ENCODE data around the gene BRI3. TPM values are rescaled to one million over a fixed set of nuclear protein-coding genes. Genes with fewer than 3 reads are reported as not detected.

BRI3 gene
- total RNA-seq, 1 donor from 2014 or later = 22.2 TPM

DNA sequence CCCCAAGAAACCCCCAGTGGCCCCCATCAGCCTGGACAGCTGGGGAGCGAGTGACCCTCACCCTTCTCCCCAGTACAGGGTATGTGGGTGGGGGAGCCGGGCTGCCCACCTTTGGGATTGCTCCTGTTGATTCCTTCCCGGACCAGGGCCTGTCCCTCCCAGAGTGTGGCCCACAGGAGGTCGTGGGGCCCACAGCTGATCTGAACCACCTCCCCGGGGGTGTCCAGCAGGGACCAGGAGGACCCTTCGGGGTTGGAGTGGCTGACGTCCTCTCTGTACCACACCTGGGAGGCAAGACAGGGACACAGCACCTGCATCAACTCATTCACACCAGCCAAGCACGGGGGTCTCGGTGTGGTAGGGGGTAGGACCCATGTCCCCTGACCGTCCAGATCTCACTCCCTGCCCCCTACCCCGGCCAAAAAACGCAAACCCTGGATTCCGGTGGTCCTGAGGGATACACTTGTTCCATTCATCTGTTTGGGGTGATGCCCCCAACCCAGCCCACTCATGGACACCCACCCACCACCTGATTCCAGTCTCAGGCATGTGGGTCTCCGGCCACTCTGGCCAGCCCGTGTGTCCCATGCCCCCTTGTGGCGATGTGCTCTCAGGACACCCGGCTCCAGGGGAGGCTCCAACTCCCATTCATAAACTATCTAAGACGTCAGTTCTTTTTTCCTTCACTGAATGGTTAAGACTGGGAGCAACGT, 40.4 kb upstream of the BRI3 start:
- no peak overlapping the region for H3K4me3 ChIP-seq
- H3K9me3 ChIP-seq (ENCODE audit: low read depth) = no peaks in the 10 kb centered on the region
- peaks cover 6% of the 10 kb centered on the region for H3K4me1 ChIP-seq
- H3K27ac ChIP-seq = no peak overlapping the region
- Mint-ChIP-seq H3K9me3 (no peaks in the 10 kb centered on the region), H3K27me3 (ENCODE audit: insufficient read depth, low read depth) (peaks cover 2% of the 10 kb centered on the region), H3K4me1 (no peaks in the 10 kb centered on the region), H3K27ac (no peak overlapping the region), H3K4me3 (no peak overlapping the region), H3K36me3 (peaks cover 2% of the 10 kb centered on the region)
- no peak overlapping the region for H2AFZ ChIP-seq (replicated peaks)
- no peak overlapping the region for H3K4me2 ChIP-seq
- no peaks in the 10 kb centered on the region for H3F3A ChIP-seq (ENCODE audit: low read depth)
- no peak overlapping the region for H3K9ac ChIP-seq
- H3K79me2 ChIP-seq (ENCODE audit: low read depth) = no peaks in the 10 kb centered on the region
- peak; percentile 78 for DNase-seq (ENCODE audit: low spot score)
- H3K36me3 ChIP-seq = no peaks in the 10 kb centered on the region
- H3K27me3 ChIP-seq = no peaks in the 10 kb centered on the region
- TF ChIP-seq EZH2phosphoT487 (IDR thresholded peaks at IDR 0.05) = no peak
- TF ChIP-seq, protein P1, sequence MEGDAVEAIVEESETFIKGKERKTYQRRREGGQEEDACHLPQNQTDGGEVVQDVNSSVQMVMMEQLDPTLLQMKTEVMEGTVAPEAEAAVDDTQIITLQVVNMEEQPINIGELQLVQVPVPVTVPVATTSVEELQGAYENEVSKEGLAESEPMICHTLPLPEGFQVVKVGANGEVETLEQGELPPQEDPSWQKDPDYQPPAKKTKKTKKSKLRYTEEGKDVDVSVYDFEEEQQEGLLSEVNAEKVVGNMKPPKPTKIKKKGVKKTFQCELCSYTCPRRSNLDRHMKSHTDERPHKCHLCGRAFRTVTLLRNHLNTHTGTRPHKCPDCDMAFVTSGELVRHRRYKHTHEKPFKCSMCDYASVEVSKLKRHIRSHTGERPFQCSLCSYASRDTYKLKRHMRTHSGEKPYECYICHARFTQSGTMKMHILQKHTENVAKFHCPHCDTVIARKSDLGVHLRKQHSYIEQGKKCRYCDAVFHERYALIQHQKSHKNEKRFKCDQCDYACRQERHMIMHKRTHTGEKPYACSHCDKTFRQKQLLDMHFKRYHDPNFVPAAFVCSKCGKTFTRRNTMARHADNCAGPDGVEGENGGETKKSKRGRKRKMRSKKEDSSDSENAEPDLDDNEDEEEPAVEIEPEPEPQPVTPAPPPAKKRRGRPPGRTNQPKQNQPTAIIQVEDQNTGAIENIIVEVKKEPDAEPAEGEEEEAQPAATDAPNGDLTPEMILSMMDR (IDR thresholded peaks at IDR 0.05) = peak; percentile 89
- no peaks in the 10 kb centered on the region for H4K20me1 ChIP-seq (ENCODE audit: low read depth)

DNA sequence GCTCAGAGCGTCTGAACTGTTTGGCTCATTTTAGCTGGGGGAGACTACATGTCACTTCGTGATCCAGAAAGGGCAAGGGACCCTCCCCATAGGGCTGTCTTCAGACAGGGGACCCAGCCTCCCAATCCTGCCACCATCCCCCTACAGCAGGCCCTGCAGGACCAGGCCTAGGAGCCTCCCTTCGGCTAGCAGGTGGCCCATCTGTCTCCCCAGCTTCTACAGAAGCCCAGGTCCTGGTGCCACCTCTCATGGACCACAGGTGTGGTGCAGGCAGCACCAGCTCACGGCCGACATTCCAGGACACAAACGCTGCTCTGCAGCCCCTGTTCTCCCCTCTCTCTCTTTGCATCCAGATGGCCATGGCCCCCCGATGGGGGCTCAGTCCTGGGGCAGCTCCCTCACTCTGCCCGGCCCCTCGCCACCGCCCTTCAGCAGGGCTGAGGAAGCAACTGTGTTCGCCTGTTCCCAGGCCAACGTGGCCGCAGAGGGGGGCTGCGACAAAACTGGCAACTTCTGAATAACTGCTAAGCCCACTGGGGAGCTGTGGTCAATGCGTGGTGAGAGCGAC, 39.7 kb upstream of the BRI3 start:
- Mint-ChIP-seq H3K27me3 (ENCODE audit: insufficient read depth, low read depth) (no peaks in the 10 kb centered on the region), H3K27ac (no peak overlapping the region), H3K4me3 (no peak overlapping the region), H3K4me1 (no peaks in the 10 kb centered on the region), H3K9me3 (no peaks in the 10 kb centered on the region), H3K36me3 (peaks cover 2% of the 10 kb centered on the region)
- H3K4me2 ChIP-seq = no peak overlapping the region
- peaks cover 6% of the 10 kb centered on the region for H3K4me1 ChIP-seq
- no peaks in the 10 kb centered on the region for H4K20me1 ChIP-seq (ENCODE audit: low read depth)
- no peaks in the 10 kb centered on the region for H3K9me3 ChIP-seq (ENCODE audit: low read depth)
- no peak overlapping the region for H3K27ac ChIP-seq
- H3K36me3 ChIP-seq = no peaks in the 10 kb centered on the region
- no peak overlapping the region for H3K9ac ChIP-seq
- DNase-seq (ENCODE audit: low spot score) = no peak
- no peaks in the 10 kb centered on the region for H3K79me2 ChIP-seq (ENCODE audit: low read depth)
- no peak overlapping the region for H3K4me3 ChIP-seq
- H2AFZ ChIP-seq (replicated peaks) = no peak overlapping the region
- no peak for TF ChIP-seq EZH2 (IDR thresholded peaks at IDR 0.05)
- no peaks in the 10 kb centered on the region for H3K27me3 ChIP-seq
- no peaks in the 10 kb centered on the region for H3F3A ChIP-seq (ENCODE audit: low read depth)

DNA sequence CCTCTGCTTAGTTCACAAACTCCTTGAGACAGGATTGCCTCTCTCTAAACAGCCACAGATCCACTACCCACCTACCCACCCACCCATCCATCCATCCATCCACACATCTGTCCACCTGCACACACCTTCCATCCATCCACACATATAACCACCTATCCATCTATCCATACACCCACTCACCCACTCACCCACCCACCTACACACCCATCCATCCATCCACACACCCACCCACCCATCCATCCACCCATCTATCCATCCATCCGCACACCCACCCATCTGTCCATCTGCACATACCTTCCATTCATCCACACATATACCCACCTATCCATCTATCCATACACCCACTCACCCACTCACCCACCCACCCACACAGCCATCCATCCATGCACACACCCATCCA, 39.1 kb upstream of the BRI3 start:
- Histone ChIP-seq H3K9ac (no peak overlapping the region), H3F3A (ENCODE audit: low read depth) (no peaks in the 10 kb centered on the region), H3K36me3 (no peaks in the 10 kb centered on the region), H3K4me2 (no peak overlapping the region), H3K79me2 (ENCODE audit: low read depth) (no peaks in the 10 kb centered on the region), H3K9me3 (ENCODE audit: low read depth) (no peaks in the 10 kb centered on the region), H4K20me1 (ENCODE audit: low read depth) (no peaks in the 10 kb centered on the region), H3K4me3 (no peak overlapping the region), H2AFZ (replicated peaks) (no peak overlapping the region), H3K4me1 (peaks cover 6% of the 10 kb centered on the region), H3K27me3 (no peaks in the 10 kb centered on the region), H3K27ac (no peak overlapping the region)
- H3K4me3 Mint-ChIP-seq = no peak overlapping the region
- no peaks in the 10 kb centered on the region for H3K27me3 Mint-ChIP-seq (ENCODE audit: insufficient read depth, low read depth)
- no peak overlapping the region for H3K27ac Mint-ChIP-seq
- no peak for DNase-seq (ENCODE audit: low spot score)
- H3K4me1 Mint-ChIP-seq = no peaks in the 10 kb centered on the region
- H3K36me3 Mint-ChIP-seq = peaks cover 2% of the 10 kb centered on the region
- H3K9me3 Mint-ChIP-seq = no peaks in the 10 kb centered on the region
- TF ChIP-seq, protein P1 (IDR thresholded peaks at IDR 0.05) = no peak

DNA sequence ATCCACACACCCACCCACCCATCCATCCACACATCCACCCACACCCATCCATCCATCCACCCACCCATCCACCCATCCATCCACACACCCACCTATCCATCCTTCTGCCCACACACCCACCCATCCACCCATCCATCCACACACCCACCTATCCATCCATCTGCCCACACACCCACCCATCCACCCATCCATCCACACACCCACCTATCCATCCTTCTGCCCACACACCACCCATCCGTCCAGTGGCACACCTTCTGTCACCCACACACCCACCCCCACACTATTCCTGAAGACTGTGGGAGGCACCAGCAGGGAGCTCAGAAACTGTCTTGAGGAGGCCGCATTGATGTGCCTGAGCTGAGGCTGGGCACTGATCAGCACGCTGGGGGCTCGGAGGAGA, 38.6 kb upstream of the BRI3 start:
- Histone ChIP-seq H2AFZ (replicated peaks) (no peak overlapping the region), H3K9me3 (ENCODE audit: low read depth) (no peaks in the 10 kb centered on the region), H3K27me3 (no peaks in the 10 kb centered on the region), H3F3A (ENCODE audit: low read depth) (no peaks in the 10 kb centered on the region), H3K4me3 (no peak overlapping the region), H3K79me2 (ENCODE audit: low read depth) (no peaks in the 10 kb centered on the region), H4K20me1 (ENCODE audit: low read depth) (no peaks in the 10 kb centered on the region), H3K36me3 (no peaks in the 10 kb centered on the region), H3K27ac (no peak overlapping the region), H3K9ac (no peak overlapping the region), H3K4me1 (peaks cover 6% of the 10 kb centered on the region), H3K4me2 (no peak overlapping the region)
- Mint-ChIP-seq H3K27me3 (ENCODE audit: insufficient read depth, low read depth) (no peaks in the 10 kb centered on the region), H3K27ac (no peak overlapping the region), H3K4me3 (no peak overlapping the region), H3K36me3 (peaks cover 2% of the 10 kb centered on the region), H3K9me3 (no peaks in the 10 kb centered on the region), H3K4me1 (no peaks in the 10 kb centered on the region)
- no peak for DNase-seq (ENCODE audit: low spot score)
- TF ChIP-seq, protein P1 (IDR thresholded peaks at IDR 0.05) = no peak
- no peak for TF ChIP-seq EZH2phosphoT487 (IDR thresholded peaks at IDR 0.05)
- TF ChIP-seq EZH2 (IDR thresholded peaks at IDR 0.05) = no peak
